Measurements from ENCODE around the gene NCEH1. TPM values are rescaled to one million over a fixed set of nuclear protein-coding genes. Genes with fewer than 3 reads are reported as not detected.

Gene NCEH1
- total and polyA plus RNA-seq, 9 of the 15 experiments (the other 6 are each of a cell fraction or from before 2014, with no cell fraction given) = 1.3 to 5.0 (median 2.8) TPM

DNA sequence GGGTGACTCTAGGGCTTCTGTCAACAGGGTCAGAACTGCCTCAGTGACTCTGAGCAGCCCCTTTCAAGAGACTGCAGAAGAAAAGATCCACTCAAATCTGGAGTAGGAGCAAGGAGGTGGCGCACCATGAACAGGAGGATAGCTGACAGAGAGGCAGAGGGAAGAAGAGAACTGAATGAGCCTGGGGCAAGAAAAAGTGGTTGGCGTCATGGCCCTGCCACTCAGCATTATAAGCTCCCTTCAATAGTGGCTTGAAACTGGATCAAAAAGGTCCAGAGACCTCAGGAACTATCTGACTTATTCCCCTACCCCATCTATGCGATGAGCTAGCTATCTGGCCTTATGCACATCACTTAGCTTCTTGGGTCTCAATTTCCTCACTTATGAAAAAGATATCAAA is 66.6 kb downstream of the NCEH1 start (continued):
- TF ChIP-seq TRIM25 (IDR thresholded peaks at IDR 0.05; ENCODE audit: borderline replicate concordance) (no peak), PTBP1 (IDR thresholded peaks at IDR 0.05; ENCODE audit: low read depth, low read length) (no peak), ZNF253 (CRISPR knock-in tag; conservative IDR thresholded peaks at IDR 0.05) (no peak)

DNA sequence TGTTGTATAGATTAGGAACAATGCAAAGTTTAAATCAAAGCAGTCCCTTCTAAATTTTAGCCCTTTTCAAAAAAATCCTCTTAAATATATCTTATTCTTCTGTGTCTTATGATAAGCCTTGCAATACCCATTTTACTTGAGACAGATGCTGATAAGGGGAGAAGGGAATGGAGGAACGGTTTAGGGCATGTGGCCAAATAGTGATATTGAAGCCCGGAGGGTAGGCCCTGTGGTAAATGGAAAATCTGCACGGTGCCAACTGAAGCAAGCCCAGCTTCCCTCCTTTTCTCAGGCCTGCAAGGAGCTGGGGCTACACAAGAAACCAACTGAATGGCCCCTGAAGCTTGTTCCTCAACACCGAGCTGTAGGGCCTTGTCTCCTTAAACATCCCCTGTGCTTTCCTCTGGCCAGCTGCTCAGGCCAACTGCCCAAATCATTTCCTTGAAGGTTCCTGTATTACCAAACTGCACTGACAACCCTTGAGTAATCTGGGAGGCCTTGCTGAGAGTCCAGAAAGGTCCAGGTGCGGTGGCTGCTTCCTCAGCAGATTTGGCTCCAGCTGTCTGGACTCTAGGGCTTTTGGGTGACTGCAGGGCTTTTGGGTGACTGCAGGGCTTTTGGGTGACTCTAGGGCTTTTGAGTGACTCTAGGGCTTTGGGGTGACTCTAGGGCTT is 67.2 kb downstream of the NCEH1 start:
- Histone ChIP-seq H3K27me3 (ENCODE audit: control insufficient read depth in 2 of 2, insufficient read depth in 2 of 2, low read length in 2 of 2) (no peaks in the 10 kb centered on the region), H4K20me1 (replicated peaks; ENCODE audit: control insufficient read depth, insufficient read depth, low read length) (no peaks in the 10 kb centered on the region), H3K27ac (ENCODE audit: extremely low read depth, low read depth, low read length) (no peak overlapping the region), H3K9me1 (ENCODE audit: control insufficient read depth, insufficient read depth, low read length) (no peaks in the 10 kb centered on the region), H3K4me3 (no peak overlapping the region), H3K9ac (ENCODE audit: insufficient read depth in 1 of 2, low read depth in 2 of 2, low read length in 2 of 2) (no peak overlapping the region), H3K4me2 (ENCODE audit: insufficient read depth, low read length) (no peak overlapping the region), H3K36me3 (ENCODE audit: control insufficient read depth, insufficient read depth, low read length) (no peaks in the 10 kb centered on the region), H3K79me2 (ENCODE audit: control insufficient read depth, insufficient read depth, low read length) (no peaks in the 10 kb centered on the region), H3K4me1 (replicated peaks in 1 of 2; ENCODE audit: control insufficient read depth in 2 of 2, insufficient read depth in 2 of 2, low read length in 2 of 2) (no peaks in the 10 kb centered on the region), H3K9me3 (replicated peaks; ENCODE audit: control insufficient read depth, insufficient read depth, low read depth, low read length) (no peaks in the 10 kb centered on the region), H2AFZ (ENCODE audit: low read depth, low read length) (no peak overlapping the region)
- intact Hi-C loops (cut with micrococcal nuclease) (no loop called here), in situ Hi-C loops (cut with MboI) (loop anchor here (25.0 kb wide), 1 partner anchor 1681 kb away; no protein-coding TSS in a partner anchor)
- no peak for DNase-seq (ENCODE audit: extremely low read depth in 1 of 4, low spot score in 3 of 4)
- WGBS (ENCODE audit: insufficient coverage, low coverage, missing lambda C conversion rate) = 39% methylated on average over 5 of the region's 5 CpGs
- no peak for FAIRE-seq
- ChIA-PET CTCF (ENCODE audit: low intra/inter-chr PET ratio) (no interaction called here), POLR2A (interaction anchor here (0.8 to 1.1 kb wide), 2 partner anchors 11 to 325 kb away, joined by 3 read pairs; no protein-coding TSS in a partner anchor)
- no TSS peak for BruUV-seq (replicated peaks)
- ATAC-seq = no peak
- TF ChIP-seq FOXK1 (CRISPR knock-in tag; IDR thresholded peaks at IDR 0.05; ENCODE audit: borderline replicate concordance) = no peak
- TF ChIP-seq, protein P1, sequence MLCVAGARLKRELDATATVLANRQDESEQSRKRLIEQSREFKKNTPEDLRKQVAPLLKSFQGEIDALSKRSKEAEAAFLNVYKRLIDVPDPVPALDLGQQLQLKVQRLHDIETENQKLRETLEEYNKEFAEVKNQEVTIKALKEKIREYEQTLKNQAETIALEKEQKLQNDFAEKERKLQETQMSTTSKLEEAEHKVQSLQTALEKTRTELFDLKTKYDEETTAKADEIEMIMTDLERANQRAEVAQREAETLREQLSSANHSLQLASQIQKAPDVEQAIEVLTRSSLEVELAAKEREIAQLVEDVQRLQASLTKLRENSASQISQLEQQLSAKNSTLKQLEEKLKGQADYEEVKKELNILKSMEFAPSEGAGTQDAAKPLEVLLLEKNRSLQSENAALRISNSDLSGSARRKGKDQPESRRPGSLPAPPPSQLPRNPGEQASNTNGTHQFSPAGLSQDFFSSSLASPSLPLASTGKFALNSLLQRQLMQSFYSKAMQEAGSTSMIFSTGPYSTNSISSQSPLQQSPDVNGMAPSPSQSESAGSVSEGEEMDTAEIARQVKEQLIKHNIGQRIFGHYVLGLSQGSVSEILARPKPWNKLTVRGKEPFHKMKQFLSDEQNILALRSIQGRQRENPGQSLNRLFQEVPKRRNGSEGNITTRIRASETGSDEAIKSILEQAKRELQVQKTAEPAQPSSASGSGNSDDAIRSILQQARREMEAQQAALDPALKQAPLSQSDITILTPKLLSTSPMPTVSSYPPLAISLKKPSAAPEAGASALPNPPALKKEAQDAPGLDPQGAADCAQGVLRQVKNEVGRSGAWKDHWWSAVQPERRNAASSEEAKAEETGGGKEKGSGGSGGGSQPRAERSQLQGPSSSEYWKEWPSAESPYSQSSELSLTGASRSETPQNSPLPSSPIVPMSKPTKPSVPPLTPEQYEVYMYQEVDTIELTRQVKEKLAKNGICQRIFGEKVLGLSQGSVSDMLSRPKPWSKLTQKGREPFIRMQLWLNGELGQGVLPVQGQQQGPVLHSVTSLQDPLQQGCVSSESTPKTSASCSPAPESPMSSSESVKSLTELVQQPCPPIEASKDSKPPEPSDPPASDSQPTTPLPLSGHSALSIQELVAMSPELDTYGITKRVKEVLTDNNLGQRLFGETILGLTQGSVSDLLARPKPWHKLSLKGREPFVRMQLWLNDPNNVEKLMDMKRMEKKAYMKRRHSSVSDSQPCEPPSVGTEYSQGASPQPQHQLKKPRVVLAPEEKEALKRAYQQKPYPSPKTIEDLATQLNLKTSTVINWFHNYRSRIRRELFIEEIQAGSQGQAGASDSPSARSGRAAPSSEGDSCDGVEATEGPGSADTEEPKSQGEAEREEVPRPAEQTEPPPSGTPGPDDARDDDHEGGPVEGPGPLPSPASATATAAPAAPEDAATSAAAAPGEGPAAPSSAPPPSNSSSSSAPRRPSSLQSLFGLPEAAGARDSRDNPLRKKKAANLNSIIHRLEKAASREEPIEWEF (CRISPR knock-in tag; IDR thresholded peaks at IDR 0.05) = no peak
- no peak for TF ChIP-seq ZNF134 (CRISPR knock-in tag; conservative IDR thresholded peaks at IDR 0.05)
- no peak for TF ChIP-seq ARHGAP35 (IDR thresholded peaks at IDR 0.05; ENCODE audit: partially characterized antibody)
- no peak for TF ChIP-seq ZNF512 (tag; IDR thresholded peaks at IDR 0.05)
- no peak for TF ChIP-seq ZNF239 (CRISPR knock-in tag; IDR thresholded peaks at IDR 0.05)
- TF ChIP-seq SIN3A (IDR thresholded peaks at IDR 0.05; ENCODE audit: borderline replicate concordance in 2 of 2, control insufficient read depth in 1 of 2, low read depth in 2 of 2, low read length in 2 of 2) = no peak
- no peak for TF ChIP-seq HNRNPLL (IDR thresholded peaks at IDR 0.05; ENCODE audit: low read depth, low read length, poor library complexity, severe bottlenecking)
